Duodenal mucosa (tissue), 2 donors: ENCODE results near the gene AQP12B.
"Not testable (repeated sequence)": the region's sequence is repeated elsewhere in the genome, so short reads cannot be mapped to it uniquely, and the experiment has no call there.

ENCODE experiments used
- H3K27ac ChIP-seq: one replicate; pipeline ENCODE4 v1.7.0; 2013; ENCODE audit warnings: low read depth, low read length
- H3K27me3 ChIP-seq, 2 donors: one replicate each; pipeline ENCODE4 v1.7.0; 2013; ENCODE audit warnings: low read length in 2 of 2, control low read depth in 1 of 2; ENCODE audit not compliant: insufficient read depth in 2 of 2, control insufficient read depth in 1 of 2
- H3K36me3 ChIP-seq, 2 donors: one replicate each; pipeline ENCODE4 v1.7.0; 2013; ENCODE audit warnings: low read length in 2 of 2, control low read depth in 1 of 2; ENCODE audit not compliant: insufficient read depth in 2 of 2, control insufficient read depth in 1 of 2
- H3K4me1 ChIP-seq, 2 donors: one replicate each; pipeline ENCODE4 v1.7.0; 2013; ENCODE audit warnings: low read length in 2 of 2, control low read depth in 1 of 2; ENCODE audit not compliant: insufficient read depth in 2 of 2, control insufficient read depth in 1 of 2
- H3K4me3 ChIP-seq, 2 donors: one replicate each; pipeline ENCODE4 v1.7.0; 2013; ENCODE audit warnings: low read length in 2 of 2, low read depth in 1 of 2
- H3K9ac ChIP-seq, 2 donors: one replicate each; pipeline ENCODE4 v1.7.0; 2013; ENCODE audit warnings: low read length in 2 of 2, low read depth in 1 of 2
- H3K9me3 ChIP-seq, 2 donors: one replicate each; pipeline ENCODE4 v1.7.0; 2013; ENCODE audit warnings: low read length in 2 of 2, control low read depth in 1 of 2; ENCODE audit not compliant: control insufficient read depth in 1 of 2

The AQP12B gene, protein sequence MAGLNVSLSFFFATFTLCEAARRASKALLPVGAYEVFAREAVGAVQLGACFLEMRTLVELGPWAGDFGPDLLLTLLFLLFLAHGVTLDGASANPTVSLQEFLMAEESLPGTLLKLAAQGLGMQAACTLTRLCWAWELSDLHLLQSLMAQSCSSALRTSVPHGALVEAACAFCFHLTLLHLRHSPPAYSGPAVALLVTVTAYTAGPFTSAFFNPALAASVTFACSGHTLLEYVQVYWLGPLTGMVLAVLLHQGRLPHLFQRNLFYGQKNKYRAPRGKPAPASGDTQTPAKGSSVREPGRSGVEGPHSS

DNA sequence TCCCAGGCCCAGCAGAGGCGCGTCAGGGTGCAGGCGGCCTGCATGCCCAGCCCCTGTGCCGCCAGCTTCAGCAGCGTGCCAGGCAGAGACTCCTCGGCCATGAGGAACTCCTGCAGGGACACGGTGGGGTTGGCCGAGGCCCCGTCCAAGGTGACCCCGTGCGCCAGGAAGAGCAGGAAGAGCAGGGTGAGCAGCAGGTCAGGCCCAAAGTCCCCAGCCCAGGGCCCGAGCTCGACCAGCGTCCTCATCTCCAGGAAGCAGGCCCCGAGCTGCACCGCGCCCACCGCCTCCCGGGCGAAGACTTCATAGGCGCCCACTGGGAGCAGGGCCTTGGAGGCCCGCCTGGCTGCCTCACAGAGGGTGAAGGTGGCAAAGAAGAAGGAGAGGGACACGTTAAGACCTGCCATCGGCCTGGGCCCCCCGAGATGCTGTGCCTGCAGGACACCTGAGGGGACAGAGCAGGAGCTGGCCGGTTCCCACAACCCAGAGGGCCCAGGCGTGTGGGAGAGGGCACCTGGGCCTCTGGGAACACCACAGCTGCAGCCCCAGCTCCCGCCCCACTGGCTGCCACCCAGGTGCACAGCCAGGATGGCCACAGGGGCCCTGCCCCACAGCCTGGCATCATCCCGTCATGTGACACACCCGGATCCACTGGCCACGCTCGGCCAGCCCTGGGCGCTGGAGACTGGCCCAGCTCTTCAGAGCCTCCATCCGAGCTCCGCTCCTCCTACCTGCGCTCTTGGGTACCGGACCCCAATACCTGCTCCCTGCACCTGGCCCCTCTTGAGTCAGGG lies at the start of gene AQP12B:
AQP12B (minus strand) TSS at position 455 of the 794 bp plus-strand sequence; CDS start at position 407, 48 bp downstream.
- not testable (repeated sequence) for H3K27me3 ChIP-seq, H3K27ac ChIP-seq, H3K9me3 ChIP-seq, H3K36me3 ChIP-seq, H3K4me3 ChIP-seq
- peaks cover 15 to 19% of the 10 kb centered on the region in 2 donors for H3K4me1 ChIP-seq
- H3K9ac ChIP-seq, result peak within 1 kb of the TSS in 1 of 2 donors; percentile 34

DNA sequence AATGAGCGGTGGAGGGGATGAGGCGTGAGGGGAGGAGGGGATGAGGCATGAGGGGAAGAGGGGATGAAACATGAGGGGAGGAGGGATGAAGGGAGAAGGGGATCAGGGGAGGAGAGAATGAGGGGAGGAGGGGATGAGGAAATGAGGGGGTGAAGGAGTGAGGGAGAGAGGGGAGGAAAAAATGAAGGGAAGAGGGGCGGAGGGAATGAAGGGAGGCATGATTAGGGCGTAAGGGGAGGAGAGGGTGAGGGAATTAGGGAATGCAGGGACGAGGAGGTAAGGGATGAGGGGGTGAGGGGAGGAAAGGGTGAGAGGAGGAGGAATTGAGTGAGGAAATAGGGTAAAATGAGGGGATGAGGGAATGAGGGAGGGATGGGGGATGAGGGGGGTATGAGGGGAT lies 49.5 kb upstream of the AQP12B start:
- H3K4me3 ChIP-seq, result no peak overlapping the region
- no peaks in the 10 kb centered on the region for H3K36me3 ChIP-seq
- H3K9ac ChIP-seq, result no peak overlapping the region
- H3K9me3 ChIP-seq, result no peaks in the 10 kb centered on the region
- no peaks in the 10 kb centered on the region for H3K4me1 ChIP-seq
- H3K27ac ChIP-seq, result no peak overlapping the region
- peaks cover 0 to 11% of the 10 kb centered on the region in 2 donors for H3K27me3 ChIP-seq

DNA sequence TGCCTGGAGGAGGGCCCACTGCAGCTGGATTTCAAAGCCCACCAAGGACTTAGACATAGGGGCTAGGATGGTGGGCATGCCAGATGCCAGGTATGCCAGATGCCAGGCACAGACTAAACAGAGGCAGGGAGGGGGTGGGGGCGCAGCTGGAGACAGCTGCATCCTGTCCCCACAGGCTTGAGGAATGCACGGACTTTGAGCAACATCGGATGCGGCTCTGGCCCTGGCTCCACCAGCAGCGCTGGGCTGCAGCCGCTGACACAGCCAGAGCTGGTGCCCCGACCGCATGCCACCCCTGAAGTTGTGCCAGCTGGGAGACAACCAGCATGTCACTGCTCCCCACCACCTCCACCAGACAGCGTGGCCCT lies 48.5 kb upstream of the AQP12B start:
- peaks cover 0 to 11% of the 10 kb centered on the region in 2 donors for H3K27me3 ChIP-seq
- no peaks in the 10 kb centered on the region for H3K4me1 ChIP-seq
- no peak overlapping the region for H3K4me3 ChIP-seq
- H3K36me3 ChIP-seq, result no peaks in the 10 kb centered on the region
- H3K9ac ChIP-seq, result no peak overlapping the region
- no peaks in the 10 kb centered on the region for H3K9me3 ChIP-seq
- no peak overlapping the region for H3K27ac ChIP-seq

DNA sequence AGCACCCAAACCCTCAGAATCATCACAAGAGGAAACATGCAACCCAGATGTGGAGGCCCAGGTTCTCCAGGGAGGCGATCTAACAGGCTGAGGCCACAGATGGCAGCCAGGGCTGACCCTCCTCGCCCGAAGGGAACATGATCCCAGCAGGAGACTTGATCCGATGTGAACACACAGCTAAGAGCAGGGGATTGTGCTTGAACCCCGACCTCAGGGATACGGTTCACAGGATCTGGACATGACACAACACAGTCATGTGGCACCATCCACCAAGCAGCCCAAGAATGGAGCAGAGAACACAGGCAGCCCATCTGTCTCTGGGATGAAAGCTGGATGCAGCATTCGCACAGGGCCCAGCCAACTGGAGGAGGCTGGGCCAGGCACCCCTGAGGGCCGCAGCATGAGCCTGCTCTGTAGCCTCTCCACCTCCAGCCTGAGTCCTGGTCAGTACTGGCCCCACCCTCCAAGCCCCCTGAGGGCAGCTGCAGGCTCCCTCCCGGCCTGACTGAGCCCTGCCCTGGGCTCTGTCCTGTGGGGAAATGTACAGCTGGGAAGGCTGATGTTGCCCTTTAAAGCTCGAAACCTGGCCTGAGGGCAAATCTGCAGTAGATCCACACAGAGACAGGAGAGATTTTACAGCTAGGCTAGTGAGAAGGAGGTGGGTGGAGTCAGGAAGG lies 48.0 kb upstream of the AQP12B start:
- H3K9me3 ChIP-seq, result no peaks in the 10 kb centered on the region
- H3K27me3 ChIP-seq, result peaks cover 0 to 11% of the 10 kb centered on the region in 2 donors
- H3K9ac ChIP-seq, result no peak overlapping the region
- no peak overlapping the region for H3K4me3 ChIP-seq
- no peaks in the 10 kb centered on the region for H3K4me1 ChIP-seq
- H3K36me3 ChIP-seq, result no peaks in the 10 kb centered on the region
- H3K27ac ChIP-seq, result no peak overlapping the region

DNA sequence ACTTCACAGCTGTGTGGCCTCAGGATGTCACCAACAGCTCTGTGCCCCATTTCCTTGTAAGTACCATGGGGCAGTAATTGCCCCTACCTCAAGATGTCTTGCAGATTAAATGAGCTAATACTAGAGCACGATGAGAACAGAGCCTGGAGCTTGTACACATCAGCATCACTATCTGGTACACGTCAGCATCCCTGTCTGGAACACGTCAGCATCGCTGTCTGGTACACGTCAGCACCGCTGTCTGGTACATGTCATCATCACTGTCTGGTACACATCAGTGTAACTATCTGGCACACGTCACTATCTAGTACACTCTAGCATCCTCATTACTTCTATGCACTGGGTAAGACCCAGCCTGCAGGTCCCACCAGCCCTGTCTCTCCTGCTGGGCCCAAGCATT lies 46.1 kb upstream of the AQP12B start:
- H3K36me3 ChIP-seq, result no peaks in the 10 kb centered on the region
- H3K27me3 ChIP-seq, result peaks cover 0 to 9% of the 10 kb centered on the region in 2 donors
- H3K27ac ChIP-seq, result no peak overlapping the region
- H3K9me3 ChIP-seq, result no peaks in the 10 kb centered on the region
- no peaks in the 10 kb centered on the region for H3K4me1 ChIP-seq
- no peak overlapping the region for H3K9ac ChIP-seq
- H3K4me3 ChIP-seq, result no peak overlapping the region

DNA sequence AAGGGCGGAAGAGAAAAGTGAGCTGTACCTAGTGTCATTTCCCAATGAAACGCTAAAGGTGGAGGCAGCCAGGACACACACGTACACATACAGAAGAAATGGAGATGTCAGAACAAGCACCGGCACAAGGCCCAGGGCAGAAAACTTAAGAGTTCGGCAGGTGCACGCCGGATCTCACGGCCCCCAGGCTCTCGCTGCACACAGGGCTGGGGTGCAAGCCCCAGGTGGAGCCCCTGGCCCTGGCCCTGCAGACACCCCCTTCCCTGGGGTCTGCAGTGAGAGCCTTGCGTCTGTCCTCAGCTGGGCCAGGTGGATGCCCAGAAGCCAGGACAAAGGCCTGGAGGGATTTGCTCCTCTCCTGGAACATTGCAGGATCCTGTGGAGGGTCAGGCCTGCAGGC lies 45.7 kb upstream of the AQP12B start:
- H3K9ac ChIP-seq, result no peak overlapping the region
- no peaks in the 10 kb centered on the region for H3K36me3 ChIP-seq
- H3K4me1 ChIP-seq, result no peaks in the 10 kb centered on the region
- peaks cover 0 to 9% of the 10 kb centered on the region in 2 donors for H3K27me3 ChIP-seq
- no peak overlapping the region for H3K27ac ChIP-seq
- no peak overlapping the region for H3K4me3 ChIP-seq
- no peaks in the 10 kb centered on the region for H3K9me3 ChIP-seq

DNA sequence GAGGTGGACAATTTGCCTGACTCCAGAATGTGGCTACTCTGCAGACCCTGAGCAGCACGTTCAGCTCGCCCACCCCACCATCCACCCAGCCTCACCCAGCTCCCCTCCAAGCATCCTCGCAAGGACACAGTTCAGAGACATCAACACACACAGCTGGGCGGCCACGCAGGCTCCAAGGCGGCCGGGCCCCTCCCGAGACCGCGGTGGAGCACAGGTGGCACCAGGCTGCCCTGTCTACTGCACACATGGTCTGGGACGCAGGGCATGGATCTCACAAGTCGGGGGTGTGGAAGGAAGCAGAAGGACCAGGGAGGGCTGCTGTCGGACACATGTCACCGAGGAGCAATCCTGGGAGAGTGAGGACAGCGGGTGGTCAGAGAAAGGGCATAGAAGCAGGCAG lies 45.2 kb upstream of the AQP12B start:
- no peaks in the 10 kb centered on the region for H3K36me3 ChIP-seq

DNA sequence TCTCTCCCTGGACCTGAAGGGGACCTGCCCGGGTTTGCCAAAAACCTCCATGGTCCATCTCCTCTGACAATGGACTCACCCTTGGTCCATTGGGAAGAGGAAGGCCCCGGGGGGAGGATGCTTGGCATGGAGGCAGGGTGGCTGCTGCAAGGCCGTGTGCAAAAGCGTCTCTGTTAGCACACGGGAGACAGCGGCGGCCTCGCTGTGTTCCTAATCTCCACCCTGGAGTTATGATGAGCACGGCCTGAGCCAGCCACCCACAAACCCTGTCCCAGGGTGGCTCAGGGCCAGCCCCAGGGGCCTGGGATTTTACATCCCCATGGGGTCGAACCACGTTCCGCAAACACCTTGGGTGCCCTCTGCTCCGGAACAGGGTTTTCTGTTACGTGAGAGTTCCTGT lies 44.8 kb upstream of the AQP12B start:
- no peak overlapping the region for H3K27ac ChIP-seq
- no peaks in the 10 kb centered on the region for H3K36me3 ChIP-seq
- H3K4me3 ChIP-seq, result no peak overlapping the region
- peaks cover 0 to 9% of the 10 kb centered on the region in 2 donors for H3K27me3 ChIP-seq
- no peak overlapping the region for H3K9ac ChIP-seq
- H3K9me3 ChIP-seq, result no peaks in the 10 kb centered on the region
- H3K4me1 ChIP-seq, result no peaks in the 10 kb centered on the region

More for the DNA sequence above, 45.2 kb upstream of the AQP12B start:
- Histone ChIP-seq H3K9me3 (no peaks in the 10 kb centered on the region), H3K4me3 (no peak overlapping the region), H3K27ac (no peak overlapping the region), H3K27me3 (peaks cover 0 to 9% of the 10 kb centered on the region in 2 donors), H3K4me1 (no peaks in the 10 kb centered on the region), H3K9ac (no peak overlapping the region)

DNA sequence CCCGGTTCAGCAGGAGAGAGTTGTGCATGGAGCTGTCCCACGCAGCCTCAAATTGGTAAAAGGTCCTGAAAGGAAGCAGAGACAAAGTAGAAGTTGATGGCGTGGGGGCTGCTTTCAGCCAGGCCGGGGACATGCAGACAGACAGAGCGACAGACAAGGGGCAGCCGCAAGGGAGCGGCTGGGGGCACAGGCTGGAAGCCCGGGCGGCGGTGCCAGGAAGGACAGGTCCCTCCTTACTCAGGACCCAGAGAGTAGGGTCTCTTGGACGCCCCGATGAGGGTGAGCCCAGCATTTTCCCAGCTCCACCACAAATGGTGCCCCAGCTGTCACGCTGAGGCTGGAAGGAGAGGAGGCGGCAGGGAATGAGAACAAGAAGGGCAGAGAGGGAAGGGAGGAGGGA lies 44.2 kb upstream of the AQP12B start:
- Histone ChIP-seq H3K27me3 (peaks cover 0 to 9% of the 10 kb centered on the region in 2 donors), H3K9me3 (no peaks in the 10 kb centered on the region), H3K4me3 (no peak overlapping the region), H3K36me3 (no peaks in the 10 kb centered on the region), H3K9ac (no peak overlapping the region), H3K27ac (no peak overlapping the region), H3K4me1 (no peaks in the 10 kb centered on the region)

DNA sequence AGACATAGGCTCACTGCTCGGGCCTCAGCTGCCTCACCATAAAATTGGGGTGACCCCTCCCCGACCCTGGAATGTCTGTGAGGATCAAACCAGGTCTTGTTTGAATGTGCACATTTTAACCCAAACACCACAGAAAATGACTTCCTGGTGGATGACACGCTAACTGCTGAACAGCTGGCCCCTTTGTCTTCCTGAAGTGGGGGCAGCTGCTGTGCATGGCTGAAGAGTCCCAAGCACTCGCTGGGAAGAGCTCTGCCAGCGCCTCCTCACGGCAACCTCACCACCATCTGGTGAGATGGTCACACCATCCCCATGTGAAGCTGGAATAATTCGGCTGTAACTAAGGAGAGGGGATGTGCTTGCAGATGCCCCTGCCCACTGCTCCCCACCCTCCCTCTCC lies 43.0 kb upstream of the AQP12B start:
- H3K9me3 ChIP-seq, result no peaks in the 10 kb centered on the region
- H3K4me3 ChIP-seq, result no peak overlapping the region
- no peak overlapping the region for H3K27ac ChIP-seq
- H3K9ac ChIP-seq, result no peak overlapping the region
- H3K4me1 ChIP-seq, result no peaks in the 10 kb centered on the region
- peaks cover 0 to 1% of the 10 kb centered on the region in 2 donors for H3K27me3 ChIP-seq
- H3K36me3 ChIP-seq, result no peaks in the 10 kb centered on the region
